IMR-90 (cell line): ENCODE data around the gene C11orf21.
A peak's percentile ranks its signal among the peaks of the same experiment; 100 is the strongest.

Experiments used
- CEBPB ChIP-seq: IDR thresholded peaks from 2 replicates; pipeline ENCODE4 v1.6.1; 2012; ENCODE audit warnings: low read depth, low read length, improper control_type of control experiment
- CHD1 ChIP-seq: IDR thresholded peaks from 2 replicates; pipeline ENCODE4 v1.6.1; 2012; ENCODE audit warnings: low read depth, low read length, improper control_type of control experiment
- CTCF ChIP-seq: conservative IDR thresholded peaks from 2 replicates; pipeline ENCODE4 v1.5.1; 2012; ENCODE audit warnings: mild to moderate bottlenecking, low read depth, low read length, improper control_type of control experiment
- MAZ ChIP-seq: IDR thresholded peaks from 2 replicates; pipeline ENCODE4 v1.6.1; 2012; ENCODE audit warnings: low read depth, mild to moderate bottlenecking, low read length, improper control_type of control experiment, moderate library complexity, borderline replicate concordance
- POLR2A ChIP-seq: IDR thresholded peaks from 2 replicates; pipeline ENCODE4 v1.6.1; 2012; ENCODE audit warnings: mild to moderate bottlenecking, low read depth, low read length

DNA sequence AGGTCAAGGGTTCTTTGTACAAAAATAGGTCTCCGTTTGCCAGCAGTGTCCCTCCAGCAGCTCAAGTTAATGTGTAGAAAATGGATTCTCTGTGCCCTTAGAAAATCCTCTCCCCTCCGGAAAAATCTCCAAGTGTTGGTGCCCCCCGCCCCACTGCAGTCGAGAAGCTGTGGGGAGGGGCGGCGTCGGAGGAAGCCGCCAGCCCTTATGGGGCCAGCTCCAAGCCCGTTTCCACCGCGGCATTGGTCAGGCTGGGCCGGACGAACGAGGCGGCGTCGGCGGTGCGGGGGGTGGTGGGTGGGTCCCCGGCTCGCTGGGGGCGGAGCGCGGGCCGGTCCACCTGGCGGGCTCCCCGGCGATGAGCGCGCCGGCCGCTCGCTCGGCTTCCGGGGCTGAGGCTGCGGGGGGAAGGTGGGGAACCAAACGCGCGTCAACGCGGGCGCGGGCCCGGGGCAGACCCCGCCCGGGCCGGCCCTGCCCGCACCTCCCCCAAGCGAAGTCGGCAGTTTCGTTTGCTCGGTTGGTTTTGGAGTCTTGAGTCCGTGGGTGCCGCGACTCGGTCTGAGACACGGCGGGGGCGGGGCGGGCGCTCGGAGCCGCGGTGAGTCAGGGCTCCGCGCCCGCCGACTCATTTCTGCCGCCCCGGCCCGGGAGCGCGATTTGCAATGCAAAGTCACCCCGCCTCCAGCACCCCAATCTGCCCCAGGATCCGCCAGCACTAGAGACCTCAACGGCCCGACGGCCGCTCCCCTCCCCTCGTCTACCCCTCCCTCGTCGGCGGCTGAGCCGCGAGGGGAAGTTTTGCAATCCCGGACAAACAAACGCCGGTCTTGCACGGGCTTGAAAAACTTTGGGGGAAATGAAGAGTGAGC, 32.8 kb downstream of the C11orf21 start:
- TF ChIP-seq CEBPB (0 out of 2 replicates have a peak, but pooled peaks have one; percentile 11), POLR2A (no peak), CTCF (no peak), MAZ (no peak), CHD1 (no peak)
